22Rv1 (cell line): ENCODE data around the gene NEURL4.

ENCODE experiments used
- ZFX ChIP-seq: fragments of 450-650 bp; IDR thresholded peaks from 2 replicates; pipeline ENCODE4 v1.6.1; 2017; ENCODE audit warnings: antibody characterized with exemption, borderline replicate concordance
- TF ChIP-seq, protein P1 (sequence below): fragments of 450-650 bp; IDR thresholded peaks from 2 replicates; pipeline ENCODE4 v1.5.1; 2017; ENCODE audit warnings: mild to moderate bottlenecking

DNA sequence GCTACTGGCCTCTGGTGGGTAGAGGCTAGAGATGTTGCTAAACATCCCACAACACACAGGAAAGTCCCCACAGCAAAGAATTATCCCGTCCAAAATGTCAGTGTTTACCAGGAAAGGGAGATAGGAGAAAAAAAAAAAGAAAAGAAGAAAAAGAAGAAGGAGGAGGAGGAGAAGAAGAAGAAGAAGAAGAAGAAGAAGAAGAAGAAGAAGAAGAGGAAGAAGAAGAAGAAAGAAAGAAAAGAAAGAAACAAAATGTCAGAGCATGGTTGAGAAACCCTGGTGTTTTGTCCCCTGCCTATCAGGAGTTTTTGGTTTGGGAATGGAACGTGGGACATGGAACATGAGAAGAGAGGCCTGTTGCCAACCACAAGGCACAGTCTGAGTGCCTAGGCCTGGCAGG, 28.2 kb upstream of the NEURL4 start:
- TF ChIP-seq, protein P1, sequence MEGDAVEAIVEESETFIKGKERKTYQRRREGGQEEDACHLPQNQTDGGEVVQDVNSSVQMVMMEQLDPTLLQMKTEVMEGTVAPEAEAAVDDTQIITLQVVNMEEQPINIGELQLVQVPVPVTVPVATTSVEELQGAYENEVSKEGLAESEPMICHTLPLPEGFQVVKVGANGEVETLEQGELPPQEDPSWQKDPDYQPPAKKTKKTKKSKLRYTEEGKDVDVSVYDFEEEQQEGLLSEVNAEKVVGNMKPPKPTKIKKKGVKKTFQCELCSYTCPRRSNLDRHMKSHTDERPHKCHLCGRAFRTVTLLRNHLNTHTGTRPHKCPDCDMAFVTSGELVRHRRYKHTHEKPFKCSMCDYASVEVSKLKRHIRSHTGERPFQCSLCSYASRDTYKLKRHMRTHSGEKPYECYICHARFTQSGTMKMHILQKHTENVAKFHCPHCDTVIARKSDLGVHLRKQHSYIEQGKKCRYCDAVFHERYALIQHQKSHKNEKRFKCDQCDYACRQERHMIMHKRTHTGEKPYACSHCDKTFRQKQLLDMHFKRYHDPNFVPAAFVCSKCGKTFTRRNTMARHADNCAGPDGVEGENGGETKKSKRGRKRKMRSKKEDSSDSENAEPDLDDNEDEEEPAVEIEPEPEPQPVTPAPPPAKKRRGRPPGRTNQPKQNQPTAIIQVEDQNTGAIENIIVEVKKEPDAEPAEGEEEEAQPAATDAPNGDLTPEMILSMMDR, result no peak
- no peak for TF ChIP-seq ZFX
